GM18909 (cell line): ENCODE results near the gene CPNE8.

Source experiments
- ATAC-seq: cut with Tn5 transposase; IDR thresholded peaks from one replicate; pipeline ENCODE4 v1.9.1; 2021; ENCODE audit warnings: mild to moderate bottlenecking; ENCODE audit not compliant: unreplicated experiment, poor library complexity

The CPNE8 gene

DNA sequence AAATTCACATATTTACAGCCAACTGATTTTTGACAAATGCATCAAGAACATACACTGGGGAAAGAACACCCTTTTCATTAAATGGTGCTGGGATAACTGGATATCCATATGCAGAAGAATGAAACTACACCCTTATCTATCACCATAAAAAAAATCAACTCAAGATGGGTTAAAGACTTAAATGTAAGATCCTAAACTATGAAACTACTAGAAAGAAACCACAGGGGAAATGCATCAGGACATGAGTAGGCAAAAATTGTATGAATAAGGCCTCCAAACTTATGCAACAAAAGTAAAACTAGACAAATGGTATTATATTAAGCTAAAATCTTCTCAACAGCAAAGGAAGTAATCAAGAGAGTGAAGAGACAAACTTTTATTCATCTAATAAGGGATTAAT is 242.6 kb downstream of the CPNE8 start:
- no peak for ATAC-seq

DNA sequence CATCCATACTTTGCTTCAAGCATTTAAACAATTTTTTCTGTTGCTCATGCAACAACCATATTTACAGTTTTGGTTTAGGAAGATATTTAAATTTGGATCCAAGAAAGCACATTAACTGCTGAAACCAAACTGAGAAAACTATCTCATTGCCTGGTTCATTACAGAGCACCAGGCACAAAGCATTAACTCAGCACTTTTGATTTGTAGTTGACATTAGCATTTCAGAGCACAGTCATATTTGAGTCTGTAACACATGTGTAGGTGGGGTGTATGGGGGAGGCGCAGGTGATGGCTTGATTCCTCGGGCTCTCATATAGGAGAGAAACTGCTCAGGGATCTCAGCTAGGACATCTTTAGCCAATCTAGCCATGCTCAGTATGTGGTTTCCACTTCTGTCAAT is 251.7 kb downstream of the CPNE8 start:
- ATAC-seq: no peak

DNA sequence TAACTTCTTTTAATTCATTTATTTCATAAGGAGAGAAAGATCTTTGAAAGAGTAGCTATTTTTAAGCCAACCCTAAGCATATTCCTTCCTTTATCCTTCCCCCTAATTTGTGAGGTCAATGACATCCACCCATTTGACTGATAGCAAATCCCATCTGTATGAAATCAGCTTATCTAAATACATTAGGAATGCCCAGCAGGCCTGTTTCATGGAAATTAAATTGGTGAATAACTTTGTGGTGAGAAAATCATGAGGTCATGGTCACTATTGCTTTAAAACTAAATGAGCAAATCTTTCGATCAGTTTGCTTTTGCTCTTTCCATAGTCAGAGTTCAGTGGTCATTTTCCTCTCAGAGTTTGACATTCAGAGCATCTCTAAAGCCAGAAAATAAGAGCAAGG is 256.6 kb downstream of the CPNE8 start:
- no peak for ATAC-seq

DNA sequence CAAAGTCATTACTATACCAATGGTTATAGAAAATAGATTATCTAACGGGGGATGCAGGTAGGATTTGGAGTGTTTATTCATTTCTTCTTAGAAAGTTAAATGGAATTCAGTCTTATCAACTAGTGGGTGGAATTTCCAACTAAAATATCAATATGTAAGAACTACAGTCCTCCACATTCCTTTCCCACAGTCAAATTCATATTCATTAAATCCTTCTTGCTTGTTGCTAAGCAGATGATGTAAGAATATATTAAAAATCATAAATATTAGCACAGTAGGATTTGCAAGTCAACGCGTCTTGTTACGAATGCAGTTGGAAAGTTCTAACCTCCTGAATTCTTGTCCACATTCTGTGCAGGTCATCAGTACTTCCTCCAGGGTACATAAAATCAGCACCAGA is 259.2 kb downstream of the CPNE8 start:
- no peak for ATAC-seq

DNA sequence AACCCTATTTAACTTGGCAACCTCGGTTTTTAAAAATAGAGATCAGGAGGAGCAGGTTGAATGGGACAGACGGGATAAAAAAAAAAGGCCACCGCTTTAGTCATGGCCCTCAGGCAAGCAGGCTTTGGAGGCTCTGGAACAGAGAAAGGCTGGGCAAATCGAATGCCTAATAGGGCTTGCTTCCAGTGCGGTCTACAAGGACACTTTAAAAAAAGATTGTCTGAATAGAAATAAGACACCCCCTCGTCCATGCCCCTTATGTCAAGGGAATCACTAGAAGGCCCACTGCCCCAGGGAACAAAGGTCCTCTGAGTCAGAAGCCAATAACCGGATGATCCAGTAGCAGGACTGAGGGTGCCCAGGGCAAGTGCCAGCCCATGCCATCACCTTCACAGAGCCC is 265.8 kb downstream of the CPNE8 start:
- no peak for ATAC-seq

DNA sequence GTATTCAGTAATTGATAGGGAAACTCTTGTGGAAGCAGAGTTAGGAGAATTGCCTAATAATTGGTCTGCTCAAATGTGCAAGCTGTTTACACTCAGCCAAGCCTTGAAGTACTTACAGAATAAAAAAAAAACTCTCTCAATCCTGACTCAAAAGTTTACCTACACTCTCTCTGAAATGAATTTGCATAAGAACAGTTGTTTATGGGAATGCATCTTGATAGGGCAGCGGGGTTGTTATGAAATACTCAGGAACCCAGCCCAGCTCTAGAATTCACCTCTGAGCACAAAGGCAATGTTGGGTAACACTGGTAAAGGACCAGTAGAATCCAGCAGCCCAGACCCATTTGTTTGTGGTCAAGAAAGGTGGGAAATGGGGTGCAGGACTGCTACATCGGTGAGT is 267.0 kb downstream of the CPNE8 start:
- ATAC-seq: no peak

DNA sequence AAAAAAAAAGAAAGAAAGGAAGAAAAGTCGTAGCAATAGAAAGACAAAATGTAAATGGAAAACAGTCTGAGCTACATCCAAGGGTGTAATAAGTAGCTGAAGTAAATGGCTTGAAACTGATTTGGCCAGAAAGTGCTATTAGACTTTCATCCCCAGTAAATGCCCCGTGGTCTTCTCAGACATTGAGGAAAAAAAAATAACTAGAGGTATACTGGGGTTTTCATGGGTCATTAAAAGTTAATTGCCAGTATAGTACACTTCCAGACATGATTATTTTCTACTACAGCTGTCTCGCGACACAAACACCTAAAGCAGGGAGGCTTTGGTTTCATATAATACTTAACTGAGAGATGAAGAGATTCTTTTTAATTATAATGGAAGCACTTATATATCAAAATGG is 271.9 kb downstream of the CPNE8 start:
- ATAC-seq: no peak

DNA sequence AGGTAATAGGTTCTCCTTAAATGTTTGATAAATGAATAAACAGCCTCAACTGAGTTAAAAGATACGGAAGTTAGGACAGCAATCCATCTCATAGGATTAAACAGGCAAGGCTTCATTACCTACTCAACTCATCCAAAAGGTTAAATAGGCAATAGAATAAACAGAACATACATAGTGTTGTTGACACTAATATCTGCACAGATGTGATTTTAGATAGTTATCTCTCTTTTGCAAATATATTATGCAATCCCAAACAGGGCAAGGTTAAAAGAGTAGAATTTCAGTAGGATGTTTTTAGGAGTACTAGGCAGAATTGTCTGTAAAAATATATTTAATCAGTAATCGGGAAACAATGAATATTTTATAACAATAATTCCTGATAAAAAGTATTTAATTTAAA is 276.3 kb downstream of the CPNE8 start:
- ATAC-seq: no peak

DNA sequence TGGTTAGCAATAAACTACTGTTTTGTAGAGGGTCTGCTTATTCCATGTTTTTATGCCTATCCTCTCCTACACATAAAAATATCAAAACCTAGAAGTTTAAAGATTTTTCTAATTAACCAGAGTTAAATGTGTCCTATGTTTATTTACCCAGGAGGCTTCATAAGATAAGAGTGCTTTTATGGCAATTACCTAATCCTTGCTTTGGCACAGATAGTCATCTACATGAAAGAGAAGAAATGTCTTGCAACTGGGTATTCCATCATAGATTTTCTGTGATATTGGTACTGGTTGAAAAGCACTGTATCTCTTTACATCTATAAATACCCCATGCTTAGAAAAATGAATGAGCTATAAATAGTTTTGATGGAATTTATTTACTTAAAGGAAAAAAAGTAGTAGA is 277.1 kb downstream of the CPNE8 start:
- no peak for ATAC-seq

DNA sequence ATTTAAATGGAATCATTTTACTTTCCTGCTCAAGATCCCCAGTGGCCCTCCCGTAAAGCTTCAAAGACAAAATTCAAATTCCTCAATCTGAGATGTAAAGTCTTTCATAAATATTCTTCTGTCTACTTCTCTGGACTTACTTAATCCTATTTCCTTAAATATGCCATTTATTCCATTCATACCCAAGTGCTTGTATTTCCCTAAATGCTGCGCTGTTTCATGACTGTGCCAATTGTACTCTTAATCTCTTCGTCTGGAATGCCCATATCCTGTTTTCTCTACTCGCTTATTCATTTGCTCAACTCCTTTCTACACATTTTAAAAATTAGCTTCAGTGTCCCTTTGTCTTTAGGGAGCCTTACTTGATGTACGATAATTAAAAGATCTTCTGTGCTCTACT is 280.1 kb downstream of the CPNE8 start:
- no peak for ATAC-seq

DNA sequence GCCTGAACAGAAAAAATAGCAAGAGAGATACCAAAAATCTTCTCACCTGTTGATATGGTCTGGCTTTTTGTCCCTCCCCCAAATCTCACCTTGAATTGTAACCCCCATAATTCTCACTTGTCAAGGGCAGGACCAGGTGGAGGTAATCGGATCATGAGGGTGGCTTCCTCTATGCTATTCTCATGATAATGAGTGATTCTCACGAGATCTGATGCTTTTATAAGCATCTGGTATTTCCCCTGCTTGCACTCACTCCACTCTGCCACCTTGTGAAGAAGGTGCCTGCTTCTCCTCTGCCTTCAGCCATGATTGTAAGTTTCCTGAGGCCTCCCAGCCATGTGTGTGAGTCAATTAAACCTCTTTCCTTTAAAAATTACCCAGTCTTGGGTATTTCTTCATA is 291.2 kb downstream of the CPNE8 start:
- no peak for ATAC-seq

DNA sequence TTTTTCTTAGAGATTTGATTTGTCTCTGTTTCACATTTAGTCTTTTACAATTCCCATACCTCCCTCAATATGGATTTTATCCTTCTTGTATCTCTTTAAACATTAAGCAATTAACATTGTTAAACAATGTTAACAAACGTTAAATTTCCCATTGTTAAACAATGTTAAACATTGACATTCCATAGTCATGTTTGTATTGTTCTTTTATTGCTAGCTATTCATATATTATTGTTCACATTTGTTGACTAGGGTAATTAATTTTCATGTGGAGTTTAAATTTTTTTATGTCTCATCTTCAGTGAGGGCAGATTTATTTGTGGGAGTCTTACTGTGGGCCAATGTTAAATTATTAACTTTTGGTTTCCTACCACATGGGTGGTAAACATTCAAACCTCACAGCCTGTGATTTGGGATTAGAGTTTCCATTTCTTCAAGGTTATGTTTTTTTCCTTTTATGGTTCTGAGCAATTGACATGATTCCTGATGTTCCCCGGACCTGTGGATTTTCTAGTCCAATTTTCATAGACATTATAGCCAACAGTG is 294.5 kb downstream of the CPNE8 start:
- no peak for ATAC-seq

DNA sequence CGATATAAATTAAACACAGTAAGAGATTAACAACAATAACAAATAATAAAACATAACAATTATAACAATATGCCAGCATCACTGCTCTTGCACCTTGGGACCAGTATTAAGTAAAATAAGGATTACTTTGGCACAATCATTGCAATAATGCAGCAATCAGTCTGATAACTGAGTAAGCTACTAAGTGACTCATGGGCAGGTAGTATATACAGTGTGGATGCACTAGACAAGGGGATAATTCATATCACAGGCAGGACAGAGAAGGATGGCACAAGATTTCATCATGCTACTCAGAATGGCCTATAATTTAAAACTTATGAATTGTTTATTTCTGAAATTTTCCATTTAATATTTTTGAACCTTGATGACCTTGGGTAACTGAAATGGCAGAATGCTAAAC is 298.1 kb downstream of the CPNE8 start:
- ATAC-seq: no peak
